ENCODE measurements around the gene MIR17HG.

Gene MIR17HG

DNA sequence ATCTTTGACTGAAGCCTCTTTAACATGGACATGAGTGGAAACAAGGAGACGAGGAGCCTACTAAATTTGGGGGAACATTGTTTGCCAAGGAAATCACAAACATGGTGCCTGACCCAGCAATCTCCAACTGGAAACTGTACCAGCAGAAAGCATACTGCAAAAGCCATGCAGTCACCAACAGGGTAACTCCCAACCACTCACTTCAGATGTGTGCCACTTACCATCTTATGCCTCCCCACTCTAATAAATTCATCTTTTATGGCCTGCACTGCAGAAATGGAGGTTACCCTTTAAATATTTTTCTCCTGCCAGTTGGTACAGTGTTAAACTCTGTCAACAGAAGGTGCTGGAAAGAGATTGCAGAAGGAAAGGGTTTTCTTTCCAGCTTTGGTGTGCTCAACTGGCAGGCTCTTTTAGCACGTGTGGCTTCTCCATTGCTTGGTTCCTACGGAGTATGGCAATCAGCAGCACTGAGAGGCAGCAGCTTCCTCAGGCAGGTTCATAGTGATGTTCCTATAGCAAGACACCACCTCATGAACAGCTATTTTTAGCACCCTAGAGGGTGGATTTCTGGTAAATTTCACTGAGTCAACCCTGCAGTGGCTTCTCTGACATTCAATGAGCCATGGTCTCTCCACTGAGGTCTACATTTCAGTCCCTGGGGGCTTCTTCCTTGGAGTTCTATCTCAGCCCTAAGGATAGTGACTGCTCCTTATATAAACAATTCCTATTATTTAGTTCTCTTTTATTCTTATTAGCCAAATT is 21.4 kb downstream of the MIR17HG start:
- DNase-seq (ENCODE audit: low read depth), result no peak

DNA sequence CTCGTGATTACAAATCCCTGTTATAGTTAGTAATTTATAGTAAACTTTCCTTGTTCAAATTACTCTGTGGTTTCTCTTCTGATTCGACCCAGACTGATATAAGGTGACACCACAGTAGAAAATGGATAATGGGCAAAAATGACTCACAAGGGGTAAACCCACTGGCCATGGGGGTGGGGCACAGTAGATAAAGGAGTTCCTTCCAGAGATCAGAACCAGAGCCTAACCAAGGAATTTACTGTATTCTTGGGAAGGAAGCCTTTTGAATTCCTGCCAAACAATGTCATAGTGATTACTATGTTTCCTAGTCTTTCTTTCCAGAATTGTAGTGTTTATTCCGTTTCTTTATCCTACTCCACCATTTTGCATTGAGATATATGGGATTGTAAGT is 21.9 kb downstream of the MIR17HG start:
- DNase-seq (ENCODE audit: low read depth), result no peak

DNA sequence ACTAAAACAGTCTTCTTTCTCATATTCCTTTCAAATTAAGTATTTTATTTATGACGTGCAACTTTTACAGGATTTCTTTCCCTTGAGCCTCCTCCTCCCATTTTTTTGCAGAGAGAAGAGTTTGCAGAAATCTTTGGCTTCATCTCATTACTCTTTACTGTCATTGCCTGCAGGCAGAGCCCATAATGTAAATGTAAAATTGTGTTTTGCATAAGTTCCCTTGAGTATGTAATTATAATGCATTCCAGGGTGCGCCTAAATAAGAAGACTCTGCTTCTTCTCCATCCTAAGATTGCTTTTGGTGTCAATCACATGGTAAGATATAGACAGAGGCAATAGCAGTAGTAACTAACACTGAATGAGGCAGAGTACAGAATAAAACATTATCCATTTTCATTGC is 23.0 kb downstream of the MIR17HG start:
- no peak for DNase-seq (ENCODE audit: low read depth)

DNA sequence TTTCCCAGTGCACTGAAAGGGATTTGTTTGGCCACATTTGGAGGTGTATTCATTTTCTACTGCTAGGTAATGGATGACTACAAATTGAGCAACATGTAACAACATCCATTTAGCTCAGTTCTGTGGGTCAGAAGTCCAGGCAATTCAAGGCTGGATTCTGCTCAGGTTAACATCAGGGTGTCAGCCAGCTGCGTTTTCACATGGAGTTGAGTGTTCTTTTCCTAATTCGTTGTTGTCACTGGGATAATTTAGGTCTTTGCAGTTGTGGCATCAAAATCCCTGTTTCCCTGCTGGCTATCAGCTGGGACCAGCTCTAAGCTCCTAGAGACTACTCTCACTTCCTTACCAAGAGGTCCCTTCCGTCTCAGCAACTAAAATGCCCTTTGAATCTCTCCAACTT is 25.4 kb downstream of the MIR17HG start:
- no peak for DNase-seq (ENCODE audit: low read depth)

DNA sequence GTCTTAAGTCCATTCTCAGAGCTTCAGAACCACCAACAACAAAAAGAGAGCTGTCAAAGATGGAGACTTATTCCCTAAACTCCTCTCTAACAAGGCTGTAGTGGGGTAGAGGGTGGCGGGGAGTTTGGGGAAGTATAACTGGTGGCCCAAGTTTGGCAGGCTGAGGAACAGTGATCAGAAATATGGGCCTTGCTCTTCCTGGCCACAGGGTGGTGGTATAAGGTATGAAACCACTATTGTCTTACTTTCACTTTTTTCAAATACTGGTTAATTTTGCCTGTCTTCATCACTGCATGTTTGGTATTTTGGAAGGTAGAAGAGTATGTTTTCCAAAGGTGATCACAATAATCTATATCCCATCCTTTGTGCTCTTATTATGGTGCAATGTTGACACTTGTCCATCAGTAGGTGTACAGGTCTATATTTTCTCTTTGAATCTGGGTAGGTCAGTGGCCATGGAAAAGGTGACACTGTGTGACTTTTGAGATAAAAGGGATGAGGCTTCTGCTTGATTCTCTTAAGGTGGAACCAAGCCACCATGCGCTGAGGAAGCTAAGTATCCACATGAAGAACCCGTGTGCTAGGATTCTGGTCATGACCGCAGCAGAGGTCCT is 27.7 kb downstream of the MIR17HG start:
- DNase-seq (ENCODE audit: low read depth), result no peak

DNA sequence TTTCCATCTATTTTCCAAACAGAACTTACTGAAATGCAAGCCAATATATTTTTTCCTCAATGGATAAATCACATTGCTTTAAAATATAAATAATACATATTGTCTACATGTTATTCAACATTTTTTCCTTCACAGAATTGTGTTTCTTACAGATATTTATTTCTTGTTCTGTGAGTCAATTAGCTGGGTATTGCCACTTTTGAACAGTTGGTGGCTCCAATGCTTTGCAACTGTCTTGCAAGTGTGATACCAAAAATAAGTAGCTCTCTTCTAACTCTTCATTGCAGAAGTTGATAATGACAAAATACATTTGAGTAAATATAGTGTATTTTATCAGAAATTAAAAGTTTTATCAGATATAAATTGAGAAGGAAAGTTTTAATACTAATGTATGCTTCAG is 33.9 kb downstream of the MIR17HG start:
- no peak for DNase-seq (ENCODE audit: low read depth)

DNA sequence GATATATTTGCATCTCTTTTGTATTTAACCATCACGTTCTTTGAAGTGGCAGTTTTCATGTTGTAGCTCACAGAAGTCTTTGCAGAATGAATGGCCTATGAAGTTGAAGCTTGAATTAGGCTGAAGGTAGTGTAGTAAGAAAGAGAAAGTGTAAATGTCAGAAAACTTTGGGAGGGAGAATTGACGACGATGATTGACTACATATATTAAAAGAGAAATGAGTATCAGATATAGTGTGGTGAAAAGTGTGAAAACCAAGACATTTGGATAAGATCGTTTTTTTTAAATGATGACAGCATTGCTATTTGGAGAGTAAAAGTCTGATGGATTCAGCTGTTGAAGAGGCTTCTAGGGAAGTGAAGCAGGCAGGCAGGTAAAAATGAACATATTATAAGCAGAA is 36.3 kb downstream of the MIR17HG start:
- DNase-seq (ENCODE audit: low read depth), result no peak

DNA sequence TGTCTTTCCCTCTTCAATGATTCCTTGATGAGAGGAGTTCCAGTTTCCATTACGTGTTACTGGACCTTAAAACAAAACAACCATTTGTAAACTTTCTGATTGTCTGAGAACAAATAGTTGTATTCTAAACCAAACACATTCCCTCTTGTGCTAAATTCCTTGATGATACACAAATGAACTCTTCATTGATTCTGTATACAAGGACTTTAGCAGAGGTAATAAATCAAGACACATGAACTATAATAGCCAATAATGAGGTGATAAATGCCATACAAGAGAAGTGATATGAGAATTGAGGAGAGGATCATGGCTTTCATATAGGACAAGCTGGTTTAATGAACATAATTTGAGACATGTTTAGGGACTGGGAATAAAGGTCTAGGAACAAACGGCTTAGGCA is 37.4 kb downstream of the MIR17HG start:
- DNase-seq (ENCODE audit: low read depth), result no peak

DNA sequence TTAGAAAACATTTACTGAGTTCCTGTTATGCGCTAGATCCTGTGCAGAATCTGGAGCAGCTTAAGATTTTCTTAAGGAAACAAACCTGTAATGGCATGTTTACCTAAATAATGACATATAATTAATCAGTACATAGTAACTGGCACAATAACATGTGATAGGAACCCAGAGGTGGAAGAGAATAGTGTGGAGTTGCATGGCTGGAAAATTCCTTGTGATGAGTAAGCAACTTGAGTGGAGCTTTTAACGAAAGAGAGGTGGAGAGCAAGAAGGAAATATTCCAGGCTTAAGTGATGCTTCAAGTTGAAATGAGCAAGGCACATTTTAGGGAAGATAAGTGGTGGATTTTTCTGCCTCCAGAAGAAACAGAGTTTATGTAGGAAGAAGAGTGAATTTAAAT is 41.7 kb downstream of the MIR17HG start:
- no peak for DNase-seq (ENCODE audit: low read depth)

DNA sequence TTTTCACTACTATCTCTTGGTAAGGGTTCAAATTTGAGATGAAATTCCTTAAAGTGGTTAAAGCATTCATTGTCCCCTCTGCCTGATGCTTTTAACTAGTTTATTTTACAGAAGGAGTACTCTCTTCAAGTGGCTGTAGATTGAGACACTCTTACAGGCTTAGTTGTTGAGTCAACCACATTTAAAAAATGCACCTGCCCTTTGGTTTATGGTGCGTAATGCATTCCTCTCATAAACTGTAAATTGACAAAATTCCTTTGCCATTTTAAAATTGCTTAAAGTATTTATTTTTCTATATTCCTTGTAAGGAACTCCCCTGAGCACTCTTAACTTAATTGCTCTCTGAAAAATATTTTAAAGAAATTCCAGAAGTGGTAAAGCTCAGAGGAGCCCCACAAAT is 50.1 kb downstream of the MIR17HG start:
- DNase-seq (ENCODE audit: low read depth), result no peak

DNA sequence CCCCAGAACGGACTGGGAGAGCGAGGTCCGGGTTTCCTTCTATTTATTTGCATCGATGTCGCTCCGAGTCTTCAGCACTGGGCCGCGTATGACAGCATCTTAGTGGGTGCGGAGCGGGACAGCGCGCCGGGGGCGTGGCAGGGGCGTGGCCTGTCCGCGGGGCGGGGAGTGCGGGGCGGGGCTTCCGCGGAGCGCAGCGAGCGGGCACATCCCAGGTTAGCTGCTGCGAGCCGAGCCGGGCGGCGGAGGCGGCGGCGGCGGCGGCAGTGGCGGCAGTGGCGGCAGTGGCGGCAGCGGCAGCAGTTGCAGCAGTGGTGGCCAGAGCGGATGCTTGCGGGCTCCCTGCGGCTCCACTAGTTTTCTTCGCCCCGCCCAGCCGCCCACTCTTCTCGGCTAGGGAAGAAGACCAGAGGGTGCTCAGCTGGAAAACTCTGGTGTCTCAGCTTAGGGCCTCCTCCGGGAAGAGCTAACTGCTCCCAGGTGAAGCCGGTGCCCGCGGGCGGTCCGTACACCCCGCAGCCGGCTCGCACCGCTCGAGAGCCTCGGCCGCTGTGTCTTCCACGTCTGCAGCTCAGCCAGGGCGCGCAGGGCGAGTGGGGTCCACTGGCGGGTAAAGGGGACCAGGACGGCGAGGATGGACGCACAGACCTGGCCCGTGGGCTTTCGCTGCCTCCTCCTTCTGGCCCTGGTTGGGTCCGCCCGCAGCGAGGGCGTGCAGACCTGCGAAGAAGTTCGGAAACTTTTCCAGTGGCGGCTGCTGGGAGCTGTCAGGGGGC is 51.1 kb downstream of the MIR17HG start, which contains the start of gene GPC5:
GPC5 (plus strand) TSS at position 209 of the 776 bp plus-strand sequence.
- DNase-seq (ENCODE audit: low read depth), result peak; percentile 64

DNA sequence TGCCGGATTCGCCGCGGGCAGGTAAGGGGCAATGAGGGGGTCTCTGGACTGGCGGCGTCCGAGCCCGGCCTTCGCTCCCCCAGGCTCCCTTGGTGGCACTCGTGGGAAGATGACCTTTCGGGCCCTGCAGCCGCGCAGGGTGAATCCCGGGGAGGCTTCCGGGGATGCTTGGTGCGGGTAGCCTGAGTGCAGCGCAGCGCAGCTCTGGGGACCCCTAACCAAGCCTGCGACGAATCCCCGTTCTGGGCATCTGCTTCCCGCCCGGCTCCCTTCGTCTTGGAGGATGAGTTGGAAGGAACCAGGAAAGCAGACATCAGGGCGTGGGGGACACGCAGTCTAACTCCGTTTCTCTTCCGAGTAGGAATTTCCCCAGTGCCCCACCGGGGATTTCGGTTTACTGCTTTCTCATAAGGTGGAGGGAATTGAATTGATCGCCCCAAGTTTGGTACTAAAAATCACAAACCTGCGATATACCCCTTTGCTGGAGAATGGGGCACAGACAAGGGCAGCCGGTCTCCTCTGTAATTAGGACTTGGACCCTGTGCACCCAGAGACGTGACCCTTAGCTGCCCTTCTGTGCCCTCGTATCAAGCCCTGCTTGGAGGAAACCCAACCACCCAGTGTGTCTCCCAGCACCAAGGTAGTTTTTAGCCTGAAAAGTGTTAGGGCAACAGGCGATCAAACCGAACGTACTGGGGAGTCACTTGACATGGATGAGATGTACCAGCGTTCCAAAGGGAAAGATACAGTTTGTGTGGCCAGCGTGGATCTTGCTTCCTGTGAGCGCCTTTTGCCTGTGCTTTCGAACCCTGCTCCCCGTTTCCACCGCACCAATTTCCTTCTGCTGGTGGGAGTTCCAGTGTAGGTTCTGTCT is 51.9 kb downstream of the MIR17HG start:
- DNase-seq (ENCODE audit: low read depth), result no peak

DNA sequence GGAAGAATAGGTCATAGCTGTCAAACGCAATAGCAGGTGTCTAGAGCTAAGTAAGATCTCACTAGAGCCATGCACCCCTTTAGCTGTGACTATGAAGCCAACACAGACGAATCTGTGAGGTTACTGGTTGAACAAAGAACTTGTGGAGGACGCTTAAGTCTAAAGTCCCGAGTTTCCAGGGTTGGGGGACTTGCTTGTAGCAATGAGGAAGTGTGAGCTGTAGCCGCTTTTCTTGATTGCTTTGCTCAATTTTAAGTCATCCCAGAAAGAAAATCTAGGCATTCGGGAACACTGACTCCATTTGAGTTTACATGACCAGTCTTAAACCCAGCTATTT is 52.5 kb downstream of the MIR17HG start:
- no peak for DNase-seq (ENCODE audit: low read depth)

DNA sequence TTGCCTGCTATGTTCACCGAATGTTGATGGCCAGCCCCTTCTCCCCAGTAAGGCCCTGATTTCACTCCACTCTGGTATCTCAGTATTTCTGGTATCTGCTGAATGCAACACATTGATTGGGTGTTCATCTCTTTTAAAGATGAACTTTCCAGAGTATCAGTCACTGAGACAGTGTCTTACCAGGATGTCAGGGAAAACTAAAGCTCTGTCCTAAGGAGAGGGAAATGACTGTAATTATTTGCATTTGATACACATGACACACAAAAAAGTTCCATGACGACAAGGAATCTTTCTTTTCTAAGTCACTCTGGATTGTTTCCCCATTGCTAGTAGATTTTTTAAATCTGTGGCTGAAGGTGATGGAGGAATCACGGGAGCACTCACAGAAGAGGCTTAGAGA is 53.2 kb downstream of the MIR17HG start:
- no peak for DNase-seq (ENCODE audit: low read depth)

DNA sequence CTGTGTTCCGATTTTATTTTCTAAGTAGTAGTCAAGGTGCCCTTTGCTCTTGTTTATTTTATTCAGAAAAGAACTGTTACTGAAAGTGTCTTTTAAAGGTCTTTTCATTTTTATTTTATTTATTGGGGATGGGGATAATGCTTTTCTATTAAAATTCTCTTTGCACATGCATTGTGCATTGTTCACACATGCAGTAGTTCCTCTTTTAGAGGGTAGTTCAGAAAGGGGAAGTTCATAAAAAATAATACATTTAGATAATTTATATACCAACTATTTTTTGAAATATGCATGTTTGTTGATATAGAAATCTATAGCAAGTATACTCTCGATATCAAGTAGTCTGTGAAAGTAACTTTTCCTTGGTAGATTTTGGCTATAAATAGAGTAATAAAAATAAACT is 54.4 kb downstream of the MIR17HG start:
- DNase-seq (ENCODE audit: low read depth), result no peak

Measured in activated T-cell treated with anti-CD3 and anti-CD28 coated beads for 1 hour (primary cell).